Endodermal cell (in vitro differentiated cells): Measurements from ENCODE around the gene OTOGL. TPM values are rescaled to one million over a fixed set of nuclear protein-coding genes. Genes with fewer than 3 reads are reported as not detected.

Experiments used
- DNase-seq: peaks from one replicate; pipeline ENCODE4 v3.0.0-alpha.2; 2017
- H3K27ac ChIP-seq: 2 replicates; pipeline ENCODE4 v1.5.1; 2013; ENCODE audit warnings: mild to moderate bottlenecking, low read depth, low read length, moderate library complexity
- H3K27me3 ChIP-seq: 2 replicates; pipeline ENCODE4 v1.6.1; 2013; ENCODE audit warnings: mild to moderate bottlenecking, low read length, moderate library complexity; ENCODE audit not compliant: insufficient read depth, control insufficient read depth, poor library complexity, severe bottlenecking
- H3K36me3 ChIP-seq: 2 replicates; pipeline ENCODE4 v1.7.0; 2013; ENCODE audit warnings: mild to moderate bottlenecking, low read length, moderate library complexity; ENCODE audit not compliant: control insufficient read depth, insufficient read depth
- H3K4me1 ChIP-seq: one replicate; pipeline ENCODE4 v1.7.0; 2013; ENCODE audit warnings: low read length; ENCODE audit not compliant: control insufficient read depth, insufficient read depth
- H3K4me3 ChIP-seq: 2 replicates; pipeline ENCODE4 v1.5.1; 2013; ENCODE audit warnings: mild to moderate bottlenecking, low read length, moderate library complexity
- H3K9ac ChIP-seq: 2 replicates; pipeline ENCODE4 v1.6.1; 2013; ENCODE audit warnings: mild to moderate bottlenecking, low read length, moderate library complexity; ENCODE audit not compliant: poor library complexity, severe bottlenecking; ENCODE audit errors: extremely low read depth
- H3K9me3 ChIP-seq: 2 replicates; pipeline ENCODE4 v1.6.1; 2013; ENCODE audit warnings: mild to moderate bottlenecking, low read length, moderate library complexity; ENCODE audit not compliant: control insufficient read depth
- H3K27ac Mint-ChIP-seq: 2 replicates; pipeline ENCODE4 v1.8.0; 2020; ENCODE audit warnings: mixed read lengths
- H3K27me3 Mint-ChIP-seq: 2 replicates; pipeline ENCODE4 v1.8.0; 2021; ENCODE audit warnings: mild to moderate bottlenecking, mixed read lengths; ENCODE audit not compliant: insufficient read depth
- H3K36me3 Mint-ChIP-seq: 2 replicates; pipeline ENCODE4 v1.8.0; 2020; ENCODE audit warnings: low read depth, mixed read lengths
- H3K4me1 Mint-ChIP-seq: 2 replicates; pipeline ENCODE4 v1.8.0; 2020; ENCODE audit warnings: mixed read lengths
- H3K4me3 Mint-ChIP-seq: 2 replicates; pipeline ENCODE4 v1.8.0; 2020; ENCODE audit warnings: mild to moderate bottlenecking, moderate library complexity, mixed read lengths
- H3K9me3 Mint-ChIP-seq: 2 replicates; pipeline ENCODE4 v1.8.0; 2020; ENCODE audit warnings: mild to moderate bottlenecking, mixed read lengths
- CTCF ChIP-seq: fragments of 200-600 bp; sonication (generic); conservative IDR thresholded peaks from 2 replicates; pipeline ENCODE4 v1.5.0; 2021; ENCODE audit warnings: antibody characterized with exemption, mild to moderate bottlenecking
- WGBS, 2 experiments: methylation state at CpG; one replicate each; pipeline versions ENCODE4 v1.1.5 to v1.1.7; 2013; ENCODE audit warnings: missing lambda C conversion rate in 2 of 2, mixed read lengths in 1 of 2; ENCODE audit not compliant: insufficient coverage in 1 of 2, insufficient read length in 1 of 2; 5-methylcytosine and 5-hydroxymethylcytosine counted together
- total RNA-seq, 2 donors: library from RNA; stranded (reverse); fragmentation: NEBNext Ultra II Directional in 1 of 2; extraction: Animal tissue kit (Norgen Biotek cat#: 25700) in 1 of 2; gene quantifications; 2 replicates in 1 of 2; 3 replicates in 1 of 2; pipeline ENCODE4 v1.2.1, GENCODE V29; 2021

Gene OTOGL
- total RNA-seq, 2 donors from 2014 or later: 2.4 to 11.4 TPM

GRCh38 chr12:80382254-80382653 is 282.9 kb downstream of the OTOGL start:
- Histone ChIP-seq H3K27ac (no peak overlapping the region), H3K36me3 (no peaks in the 10 kb centered on the region), H3K9ac (no peak overlapping the region), H3K4me3 (no peak overlapping the region), H3K4me1 (no peaks in the 10 kb centered on the region), H3K27me3 (no peaks in the 10 kb centered on the region), H3K9me3 (no peaks in the 10 kb centered on the region)
- Mint-ChIP-seq H3K4me3 (no peak overlapping the region), H3K36me3 (no peaks in the 10 kb centered on the region), H3K27ac (no peak overlapping the region), H3K27me3 (no peaks in the 10 kb centered on the region), H3K9me3 (no peaks in the 10 kb centered on the region), H3K4me1 (no peaks in the 10 kb centered on the region)
- DNase-seq: no peak
- TF ChIP-seq CTCF: no peak
- 87 to 93% methylated on average over 3 to 8 of the region's 8 CpGs for WGBS, 2 experiments

- no peaks in the 10 kb centered on the region for H3K4me1 Mint-ChIP-seq
- no peak overlapping the region for H3K9ac ChIP-seq
- H3K27me3 ChIP-seq: no peaks in the 10 kb centered on the region
- H3K4me1 ChIP-seq: no peaks in the 10 kb centered on the region
- H3K36me3 ChIP-seq: no peaks in the 10 kb centered on the region
- no peak overlapping the region for H3K4me3 Mint-ChIP-seq
- no peak for TF ChIP-seq CTCF
- peaks cover 11% of the 10 kb centered on the region for H3K27me3 Mint-ChIP-seq
- no peak overlapping the region for H3K27ac ChIP-seq
- no peaks in the 10 kb centered on the region for H3K9me3 Mint-ChIP-seq
- WGBS, 2 experiments: 93 to 96% methylated on average over 14 to 20 of the region's 20 CpGs
- H3K36me3 Mint-ChIP-seq: no peaks in the 10 kb centered on the region
- H3K27ac Mint-ChIP-seq: no peak overlapping the region
- no peaks in the 10 kb centered on the region for H3K9me3 ChIP-seq
- peak; percentile 72 for DNase-seq
- no peak overlapping the region for H3K4me3 ChIP-seq
Measured at GRCh38 chr12:80400571-80400991, 301.2 kb downstream of the OTOGL start.

GRCh38 chr12:80401191-80401590 is 301.9 kb downstream of the OTOGL start:
- Mint-ChIP-seq H3K9me3 (no peaks in the 10 kb centered on the region), H3K4me1 (no peaks in the 10 kb centered on the region), H3K36me3 (no peaks in the 10 kb centered on the region), H3K27ac (no peak overlapping the region), H3K4me3 (no peak overlapping the region), H3K27me3 (peaks cover 11% of the 10 kb centered on the region)
- no peak for DNase-seq
- Histone ChIP-seq H3K27me3 (no peaks in the 10 kb centered on the region), H3K9ac (no peak overlapping the region), H3K4me1 (no peaks in the 10 kb centered on the region), H3K36me3 (no peaks in the 10 kb centered on the region), H3K9me3 (no peaks in the 10 kb centered on the region), H3K4me3 (no peak overlapping the region), H3K27ac (no peak overlapping the region)
- TF ChIP-seq CTCF: no peak
- 80 to 94% methylated on average over 1 to 3 of the region's 3 CpGs for WGBS, 2 experiments
